ENCODE results near the gene NOS3. TPM values are rescaled to one million over a fixed set of nuclear protein-coding genes. Genes with fewer than 3 reads are reported as not detected.

NOS3 gene
- total and polyA plus RNA-seq, 9 of the 15 experiments (the other 6 are each of a cell fraction or from before 2014, with no cell fraction given), result 1.1 to 121 (median 23.6) TPM

- peak; percentile 68; the same call in 1 of the 2 replicates for TF ChIP-seq ARID3B (CRISPR knock-in tag; IDR thresholded peaks at IDR 0.05; ENCODE audit: borderline replicate concordance)
- TF ChIP-seq MECOM (CRISPR knock-in tag; IDR thresholded peaks at IDR 0.05), result 0 out of 2 replicates have a peak, but pooled peaks have one; percentile 66
- TF ChIP-seq ZNF41 (CRISPR knock-in tag; conservative IDR thresholded peaks at IDR 0.05), result peak; percentile 70
- TF ChIP-seq ZNF75A (CRISPR knock-in tag; IDR thresholded peaks at IDR 0.05), result 0 out of 2 replicates have a peak, but pooled peaks have one; percentile 56
- peak; percentile 77 for TF ChIP-seq SMAD4 (CRISPR knock-in tag; conservative IDR thresholded peaks at IDR 0.05)
- peak; percentile 71; the same call in 1 of the 2 replicates for TF ChIP-seq BCL6 (CRISPR knock-in tag; IDR thresholded peaks at IDR 0.05)
- no peak for TF ChIP-seq ZNF707 (CRISPR knock-in tag; conservative IDR thresholded peaks at IDR 0.05)
- peak; percentile 68 for TF ChIP-seq ZBTB17 (CRISPR knock-in tag; IDR thresholded peaks at IDR 0.05)
- 0 out of 2 replicates have a peak, but pooled peaks have one; percentile 41 for TF ChIP-seq ZNF408 (CRISPR knock-in tag; IDR thresholded peaks at IDR 0.05; ENCODE audit: low read depth)
- TF ChIP-seq EP300 (IDR thresholded peaks at IDR 0.05; ENCODE audit: low read length), result 0 out of 2 replicates have a peak, but pooled peaks have one; percentile 17
- peak; percentile 38; the same call in 1 of the 2 replicates for TF ChIP-seq ZNF785 (CRISPR knock-in tag; IDR thresholded peaks at IDR 0.05)
- TF ChIP-seq ZNF583 (CRISPR knock-in tag; IDR thresholded peaks at IDR 0.05), result peak; percentile 82; the same call in 1 of the 2 replicates
- TF ChIP-seq NR2F6 (CRISPR knock-in tag; IDR thresholded peaks at IDR 0.05), result no peak
- 0 out of 2 replicates have a peak, but pooled peaks have one; percentile 39 for TF ChIP-seq TSHZ1 (CRISPR knock-in tag; IDR thresholded peaks at IDR 0.05)
- peak; percentile 31; the same call in 1 of the 2 replicates for TF ChIP-seq ATF3 (IDR thresholded peaks at IDR 0.05)
- TF ChIP-seq ATF3 (CRISPR knock-in tag; conservative IDR thresholded peaks at IDR 0.05), result 0 out of 2 replicates have a peak, but pooled peaks have one; percentile 27
- TF ChIP-seq MAZ (CRISPR knock-in tag; conservative IDR thresholded peaks at IDR 0.05 in 1 of 2, IDR thresholded peaks at IDR 0.05 in 1 of 2), result peak in 1 of 2 experiments; percentile 50; a peak in 2 of 4 replicates
- 0 out of 2 replicates have a peak, but pooled peaks have one; percentile 70 for TF ChIP-seq IFI16 (CRISPR knock-in tag; IDR thresholded peaks at IDR 0.05)
- TF ChIP-seq ESRRA (IDR thresholded peaks at IDR 0.05; ENCODE audit: borderline replicate concordance, low read depth), result peak; percentile 53; the same call in 1 of the 2 replicates
- peak; percentile 51; the same call in 1 of the 2 replicates for TF ChIP-seq TFAP4 (CRISPR knock-in tag; IDR thresholded peaks at IDR 0.05; ENCODE audit: borderline replicate concordance)
These were observed 32.2 kb upstream of the NOS3 start (continued) for GRCh38 chr7:150958597-150958996.

All from K562 (cell line).